Immature natural killer cell (primary cell): ENCODE measurements around the gene CCDC12. TPM values are rescaled to one million over a fixed set of nuclear protein-coding genes. Genes with fewer than 3 reads are reported as not detected.

Experiments
- DNase-seq, 3 donors: peaks; one replicate each; pipeline ENCODE4 v3.0.0; 2022; ENCODE audit warnings: mixed read lengths in 1 of 3
- H3K27ac Mint-ChIP-seq, 6 donors: one replicate each; pipeline ENCODE4 v1.8.0; 2020; ENCODE audit warnings: mixed read lengths in 6 of 6, mild to moderate bottlenecking in 5 of 6, inconsistent platforms in 4 of 6, moderate library complexity in 3 of 6
- H3K27me3 Mint-ChIP-seq, 3 donors: one replicate each; pipeline ENCODE4 v1.8.0; 2020 to 2021; ENCODE audit warnings: low read depth in 3 of 3, mild to moderate bottlenecking in 3 of 3, mixed read lengths in 3 of 3, moderate library complexity in 3 of 3, inconsistent platforms in 1 of 3
- H3K36me3 Mint-ChIP-seq, 3 donors: one replicate each; pipeline ENCODE4 v1.8.0; 2020; ENCODE audit warnings: mixed read lengths in 3 of 3, inconsistent platforms in 2 of 3, mild to moderate bottlenecking in 2 of 3
- H3K4me1 Mint-ChIP-seq, 2 donors: one replicate each; pipeline ENCODE4 v1.8.0; 2020; ENCODE audit warnings: inconsistent platforms in 2 of 2, mild to moderate bottlenecking in 2 of 2, mixed read lengths in 2 of 2, moderate library complexity in 1 of 2
- H3K4me3 Mint-ChIP-seq, 5 donors: one replicate each; pipeline ENCODE4 v1.8.0; 2020; ENCODE audit warnings: mild to moderate bottlenecking in 5 of 5, mixed read lengths in 5 of 5, inconsistent platforms in 3 of 5, moderate library complexity in 3 of 5
- H3K9me3 Mint-ChIP-seq, 6 donors: one replicate each; pipeline ENCODE4 v1.8.0; 2020; ENCODE audit warnings: mild to moderate bottlenecking in 6 of 6, mixed read lengths in 6 of 6, inconsistent platforms in 4 of 6, moderate library complexity in 3 of 6
- polyA plus RNA-seq, 3 donors: library from polyadenylated mRNA; unstranded; fragments of 300-500 nt; fragmentation: Illumina TruSeq; gene quantifications; one replicate each; pipeline ENCODE4 v1.2.3, GENCODE V29; 2021

CCDC12 gene
- polyA plus RNA-seq, 3 donors from 2014 or later, result 114 to 174 (median 129) TPM

DNA sequence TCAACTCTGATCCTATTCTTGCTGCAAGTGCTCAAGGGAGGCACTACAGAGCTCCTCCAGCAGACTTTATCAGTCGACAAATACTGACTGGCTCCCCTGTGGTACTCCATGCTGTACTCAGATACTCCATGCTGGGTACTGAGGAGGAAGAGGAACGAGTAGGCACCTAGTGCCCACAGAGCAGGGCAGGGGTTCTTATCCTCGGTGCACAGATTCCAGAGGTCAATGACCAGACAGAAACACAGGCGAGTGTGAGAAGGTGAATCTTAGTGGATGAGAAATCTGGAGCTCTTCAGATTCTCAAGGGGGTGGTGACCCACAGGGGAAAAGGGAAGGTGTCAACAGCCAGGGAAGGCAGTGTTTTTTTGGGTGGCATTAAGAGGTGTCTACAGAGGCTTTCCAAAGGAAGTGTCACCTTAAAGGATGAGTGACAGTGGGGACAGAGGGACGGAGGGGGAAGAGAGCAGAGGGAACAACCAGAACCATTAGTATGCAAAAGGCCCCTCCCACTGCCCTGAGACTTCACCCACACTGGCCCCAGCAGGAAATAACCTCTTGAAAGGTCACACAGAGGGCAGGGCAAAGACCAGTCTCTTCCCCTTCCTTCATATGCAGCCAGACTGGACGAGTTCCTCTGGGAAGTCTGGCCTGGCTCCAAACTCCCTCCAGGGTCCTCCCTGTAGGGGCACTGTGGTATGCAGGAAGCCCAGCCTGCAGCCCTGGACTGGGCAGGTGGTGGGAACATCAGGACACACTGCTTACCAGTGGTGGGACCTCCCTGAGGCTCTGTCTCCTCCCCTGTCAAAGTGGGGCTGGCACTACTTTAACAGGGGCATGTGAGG, 27.5 kb downstream of the CCDC12 start:
- H3K4me3 Mint-ChIP-seq, result peak overlapping the region; percentile 79 to 91 (median 84)
- H3K4me1 Mint-ChIP-seq, result peaks cover 99% of the 10 kb centered on the region in 2 donors
- peaks cover 13 to 29% (median 20%) of the 10 kb centered on the region in 3 donors for H3K27me3 Mint-ChIP-seq
- peak; percentile 37 to 53 (median 44) for DNase-seq
- H3K9me3 Mint-ChIP-seq, result peaks cover 0 to 2% (median 0%) of the 10 kb centered on the region in 6 donors
- H3K27ac Mint-ChIP-seq, result peak overlapping the region; percentile 99 to 100 (median 99)
- peaks cover 0 to 7% (median 0%) of the 10 kb centered on the region in 3 donors for H3K36me3 Mint-ChIP-seq

DNA sequence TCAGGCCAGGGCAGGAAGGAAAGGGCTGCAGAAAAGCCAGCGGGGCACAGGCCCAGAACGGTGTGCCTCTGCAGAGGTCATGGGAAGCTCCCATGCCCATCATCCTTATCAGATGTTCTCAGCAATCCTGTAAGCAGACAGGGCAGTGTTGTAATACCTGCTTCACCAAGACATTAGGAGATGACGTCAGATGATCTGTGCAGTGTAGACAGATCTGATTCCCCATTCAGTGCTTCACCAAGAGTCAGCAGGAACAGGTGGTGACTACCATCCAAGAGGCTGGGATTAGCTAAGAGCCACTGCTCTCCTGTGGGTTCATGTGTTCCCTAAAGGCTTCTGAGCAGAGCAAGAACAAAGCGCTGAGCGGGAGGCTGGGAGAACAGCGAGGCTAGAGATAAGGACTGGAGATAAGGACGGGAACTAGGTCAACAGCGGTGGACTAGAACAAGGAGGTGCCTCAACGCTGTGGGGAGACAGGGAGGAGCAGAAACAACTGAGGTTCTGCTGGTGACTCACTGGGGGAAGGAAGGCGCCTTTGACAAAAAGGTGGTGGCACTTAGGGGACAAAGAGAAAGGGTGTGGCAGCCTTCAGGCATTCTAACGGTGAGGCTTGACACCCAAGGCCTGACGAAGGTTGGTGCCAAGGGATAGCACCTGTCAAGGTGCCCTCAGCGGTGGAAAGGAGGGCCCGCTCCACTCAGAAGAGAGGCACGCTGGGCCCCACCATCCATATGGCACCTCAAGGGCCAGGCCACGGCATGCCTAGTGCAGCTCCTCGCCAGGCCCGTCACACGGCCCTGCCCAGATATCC, 28.4 kb downstream of the CCDC12 start:
- peaks cover 0 to 7% (median 0%) of the 10 kb centered on the region in 3 donors for H3K36me3 Mint-ChIP-seq
- H3K4me3 Mint-ChIP-seq, result peak overlapping the region; percentile 79 to 91 (median 84)
- H3K27ac Mint-ChIP-seq, result peak overlapping the region; percentile 99 to 100 (median 99)
- H3K9me3 Mint-ChIP-seq, result peaks cover 0 to 2% (median 0%) of the 10 kb centered on the region in 6 donors
- peak; percentile 75 to 81 (median 81) for DNase-seq
- H3K27me3 Mint-ChIP-seq, result peaks cover 15 to 33% (median 20%) of the 10 kb centered on the region in 3 donors
- H3K4me1 Mint-ChIP-seq, result peaks cover 99% of the 10 kb centered on the region in 2 donors

DNA sequence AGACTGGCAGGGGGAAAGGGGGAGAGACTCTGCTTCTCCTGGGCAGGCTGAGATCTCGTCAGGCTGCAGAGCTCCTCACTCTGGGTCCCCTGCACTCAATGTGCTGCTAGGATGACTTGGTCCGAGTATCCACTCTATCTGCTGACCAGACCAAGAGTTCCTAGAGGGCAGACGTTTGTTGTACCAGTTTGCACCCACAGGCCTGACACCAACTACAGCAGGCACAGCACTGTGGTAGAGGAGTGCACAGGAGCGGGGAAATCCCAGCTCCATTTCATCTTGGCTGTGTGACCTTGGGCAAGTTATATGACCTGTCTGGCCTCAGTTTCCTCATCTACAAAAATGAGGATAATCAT, 29.0 kb downstream of the CCDC12 start:
- no peak for DNase-seq
- peak overlapping the region; percentile 79 to 91 (median 84) for H3K4me3 Mint-ChIP-seq

DNA sequence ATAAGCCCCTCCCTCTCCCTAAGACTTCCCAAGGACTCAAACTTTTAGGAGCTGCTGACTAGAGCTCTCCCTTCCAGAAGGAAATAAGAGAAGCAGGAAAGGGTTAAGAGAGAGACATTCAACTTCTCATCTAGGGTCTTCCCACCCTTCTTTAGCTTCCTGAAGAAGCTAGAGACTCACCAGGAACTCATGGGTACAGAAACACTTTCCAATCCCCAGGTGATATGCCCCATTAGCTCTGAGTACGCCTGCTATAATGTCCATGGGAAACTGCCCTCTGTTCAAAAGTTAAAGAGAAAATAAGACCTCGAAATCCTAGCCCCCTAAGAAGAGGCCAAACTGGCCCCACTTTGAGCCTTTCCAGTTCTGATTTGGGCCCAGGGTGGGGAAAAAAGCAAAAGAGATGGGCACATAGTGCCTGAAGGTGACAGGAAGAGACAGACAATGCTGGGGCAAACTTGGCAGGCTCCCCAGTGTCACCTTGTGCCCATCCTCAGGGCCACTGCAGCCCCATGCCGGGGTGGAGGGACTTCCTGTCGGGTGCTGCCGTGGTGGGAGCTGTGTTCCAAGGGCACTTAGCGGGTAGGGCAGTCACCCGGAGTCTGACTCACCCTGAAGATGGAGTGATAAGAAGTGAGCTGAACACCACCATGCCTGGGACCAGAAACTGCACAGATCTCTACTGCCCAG, 29.5 kb downstream of the CCDC12 start:
- H3K4me3 Mint-ChIP-seq, result peak overlapping the region; percentile 79 to 91 (median 84)
- peaks cover 14 to 32% (median 16%) of the 10 kb centered on the region in 3 donors for H3K27me3 Mint-ChIP-seq
- peaks cover 99% of the 10 kb centered on the region in 2 donors for H3K4me1 Mint-ChIP-seq
- peaks cover 0 to 2% (median 0%) of the 10 kb centered on the region in 6 donors for H3K9me3 Mint-ChIP-seq
- H3K36me3 Mint-ChIP-seq, result peaks cover 0 to 7% (median 4%) of the 10 kb centered on the region in 3 donors
- peak; percentile 81 to 82 (median 81) for DNase-seq
- peak overlapping the region; percentile 99 to 100 (median 99) for H3K27ac Mint-ChIP-seq

More for the DNA sequence above, 29.0 kb downstream of the CCDC12 start:
- H3K27me3 Mint-ChIP-seq, result peaks cover 15 to 33% (median 20%) of the 10 kb centered on the region in 3 donors
- peaks cover 99% of the 10 kb centered on the region in 2 donors for H3K4me1 Mint-ChIP-seq
- peaks cover 0 to 7% (median 3%) of the 10 kb centered on the region in 3 donors for H3K36me3 Mint-ChIP-seq
- peaks cover 0 to 2% (median 0%) of the 10 kb centered on the region in 6 donors for H3K9me3 Mint-ChIP-seq
- peak overlapping the region; percentile 99 to 100 (median 99) for H3K27ac Mint-ChIP-seq

DNA sequence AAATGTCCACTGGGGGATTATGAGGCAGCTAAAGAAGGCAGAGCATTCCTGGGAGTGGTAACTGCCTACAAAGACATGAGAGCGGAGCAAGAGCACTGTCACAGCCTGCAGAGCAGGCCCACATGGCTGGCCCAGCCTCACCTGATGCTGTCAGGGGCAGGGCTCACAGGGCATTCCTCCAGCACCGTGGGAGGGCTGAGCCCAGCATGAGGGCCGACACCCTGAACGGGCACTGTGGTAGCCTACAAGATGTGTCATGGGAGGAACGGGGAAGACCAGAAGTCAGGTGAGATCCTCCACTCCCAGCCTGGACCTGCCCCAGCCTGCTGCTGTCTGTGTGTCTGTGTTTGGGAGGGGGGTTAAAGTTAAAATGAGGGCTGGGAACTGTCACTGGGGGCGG, 30.1 kb downstream of the CCDC12 start:
- Mint-ChIP-seq H3K27ac (peak overlapping the region; percentile 99 to 100 (median 99)), H3K4me1 (peaks cover 99% of the 10 kb centered on the region in 2 donors), H3K36me3 (peaks cover 0 to 7% (median 4%) of the 10 kb centered on the region in 3 donors), H3K9me3 (peaks cover 0 to 2% (median 0%) of the 10 kb centered on the region in 6 donors), H3K4me3 (peak overlapping the region; percentile 79 to 91 (median 84)), H3K27me3 (peaks cover 13 to 29% (median 13%) of the 10 kb centered on the region in 3 donors)
- DNase-seq, result no peak

DNA sequence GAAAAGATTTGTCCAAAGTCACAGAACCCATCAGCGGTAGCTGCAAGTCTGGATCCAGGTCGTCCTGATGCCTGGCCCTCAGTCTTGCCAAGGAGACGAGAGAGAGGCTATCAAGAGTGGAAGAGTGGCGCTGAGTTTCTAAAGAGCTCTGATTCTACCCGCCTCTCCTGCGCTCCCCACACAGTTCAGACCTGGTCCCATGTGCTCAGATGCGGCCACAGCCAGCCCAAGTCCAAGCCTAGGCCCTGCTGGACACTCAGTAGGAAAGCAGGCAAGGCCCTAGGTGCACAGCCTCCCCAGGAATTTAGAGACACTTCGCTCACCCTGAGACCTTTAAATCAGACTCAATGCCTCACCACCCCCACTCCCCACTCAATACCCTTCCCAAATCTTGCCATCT, 32.4 kb downstream of the CCDC12 start:
- Mint-ChIP-seq H3K27ac (peak overlapping the region; percentile 99 to 100 (median 99)), H3K4me3 (peak overlapping the region; percentile 21 to 91 (median 79)), H3K4me1 (peaks cover 94 to 96% of the 10 kb centered on the region in 2 donors), H3K36me3 (peaks cover 8 to 17% (median 9%) of the 10 kb centered on the region in 3 donors), H3K9me3 (no peaks in the 10 kb centered on the region), H3K27me3 (peaks cover 13 to 27% (median 14%) of the 10 kb centered on the region in 3 donors)
- DNase-seq, result no peak

DNA sequence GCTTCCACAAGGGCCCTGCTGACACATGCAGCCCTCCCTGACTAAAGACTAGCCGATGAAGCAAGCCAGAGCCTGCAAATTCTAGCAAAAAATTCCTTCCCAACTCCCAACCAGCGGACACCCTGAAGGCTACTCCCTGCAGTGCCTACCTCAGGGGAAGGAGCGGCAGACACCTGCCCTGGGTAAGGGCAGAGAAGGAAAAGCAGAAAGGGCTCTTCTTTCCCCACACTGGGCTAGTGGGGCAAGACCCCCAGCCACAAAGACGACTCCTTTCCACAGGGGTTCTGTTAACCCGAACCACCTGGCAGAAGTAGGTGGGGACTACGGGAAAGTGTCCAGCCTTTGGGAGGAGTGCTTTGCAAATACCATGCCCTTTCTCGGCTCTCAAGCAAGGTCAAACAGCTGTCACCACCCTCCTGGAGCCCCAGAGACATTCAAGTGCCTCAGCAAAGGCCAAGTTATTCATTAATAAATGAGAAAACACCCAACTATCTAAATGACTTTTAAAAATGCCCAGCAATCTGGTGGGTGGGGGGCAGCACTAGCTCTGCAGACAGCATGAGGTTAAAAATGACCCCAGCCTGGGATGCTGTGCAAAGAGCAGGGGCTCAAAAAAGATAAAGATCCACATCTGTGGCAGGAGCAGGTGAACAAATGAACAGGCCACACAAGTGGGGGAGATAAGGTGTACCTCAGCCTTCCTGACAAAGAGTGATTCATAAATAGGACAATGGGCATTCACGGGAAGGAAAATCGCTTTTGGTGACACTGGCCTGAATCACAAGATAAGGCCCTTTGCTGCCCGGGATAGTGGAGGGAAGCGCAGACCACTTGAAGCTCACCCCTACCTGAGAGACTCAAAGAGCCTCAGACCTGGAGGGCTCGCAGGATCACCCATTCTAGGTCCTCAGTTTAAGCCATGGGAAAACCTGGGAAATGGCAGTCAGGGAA, 33.0 kb downstream of the CCDC12 start:
- Mint-ChIP-seq H3K36me3 (peaks cover 12 to 22% (median 13%) of the 10 kb centered on the region in 3 donors), H3K9me3 (no peaks in the 10 kb centered on the region)
- no peak for DNase-seq

DNA sequence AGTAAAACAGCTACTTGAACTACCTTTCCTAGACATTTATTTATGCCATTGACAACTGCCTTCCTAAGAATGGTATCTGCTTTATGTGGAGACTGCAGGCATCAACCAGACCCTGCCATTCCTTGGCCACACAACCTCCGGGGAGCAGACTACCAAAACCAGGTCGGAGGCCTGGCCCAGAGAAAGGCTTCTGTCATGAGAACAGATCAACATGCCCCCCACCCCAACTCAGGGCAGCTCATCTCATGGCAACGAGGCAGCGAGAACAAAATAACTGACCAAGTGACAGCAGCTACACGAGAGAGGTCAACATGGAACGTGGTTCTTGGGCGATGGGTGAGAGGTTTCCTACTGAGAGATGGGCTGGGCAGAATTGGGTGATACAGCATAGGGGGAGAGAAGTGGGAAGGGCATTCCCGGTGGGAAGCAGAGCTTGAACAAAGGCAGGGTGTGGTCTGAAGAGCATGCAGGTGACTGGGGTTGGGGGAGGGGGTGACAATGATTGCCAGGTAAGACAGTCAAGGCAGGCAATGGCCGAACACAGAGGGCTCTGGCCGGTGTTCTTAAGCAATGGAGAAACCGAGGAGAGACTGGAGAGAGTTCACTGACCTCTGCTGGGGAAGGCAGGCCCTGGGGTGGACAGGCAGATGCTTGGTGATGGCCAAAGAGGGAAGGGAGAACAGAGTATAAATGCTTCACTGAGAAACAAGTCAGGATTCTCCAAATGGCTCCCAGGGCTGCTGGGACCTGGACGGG, 33.9 kb downstream of the CCDC12 start:
- peak overlapping the region in 3 of 5 donors; percentile 15 to 46 (median 21) for H3K4me3 Mint-ChIP-seq
- peaks cover 3 to 16% (median 9%) of the 10 kb centered on the region in 3 donors for H3K27me3 Mint-ChIP-seq
- DNase-seq, result no peak
- peak overlapping the region; percentile 44 to 100 (median 76) for H3K27ac Mint-ChIP-seq
- peaks cover 94 to 96% of the 10 kb centered on the region in 2 donors for H3K4me1 Mint-ChIP-seq
- H3K9me3 Mint-ChIP-seq, result no peaks in the 10 kb centered on the region
- H3K36me3 Mint-ChIP-seq, result peaks cover 12 to 29% (median 20%) of the 10 kb centered on the region in 3 donors

More for the DNA sequence above, 33.0 kb downstream of the CCDC12 start:
- H3K27ac Mint-ChIP-seq, result peak overlapping the region; percentile 99 to 100 (median 99)
- peaks cover 94 to 96% of the 10 kb centered on the region in 2 donors for H3K4me1 Mint-ChIP-seq
- H3K4me3 Mint-ChIP-seq, result peak overlapping the region in 1 of 5 donors; percentile 29
- peaks cover 6 to 22% (median 14%) of the 10 kb centered on the region in 3 donors for H3K27me3 Mint-ChIP-seq

DNA sequence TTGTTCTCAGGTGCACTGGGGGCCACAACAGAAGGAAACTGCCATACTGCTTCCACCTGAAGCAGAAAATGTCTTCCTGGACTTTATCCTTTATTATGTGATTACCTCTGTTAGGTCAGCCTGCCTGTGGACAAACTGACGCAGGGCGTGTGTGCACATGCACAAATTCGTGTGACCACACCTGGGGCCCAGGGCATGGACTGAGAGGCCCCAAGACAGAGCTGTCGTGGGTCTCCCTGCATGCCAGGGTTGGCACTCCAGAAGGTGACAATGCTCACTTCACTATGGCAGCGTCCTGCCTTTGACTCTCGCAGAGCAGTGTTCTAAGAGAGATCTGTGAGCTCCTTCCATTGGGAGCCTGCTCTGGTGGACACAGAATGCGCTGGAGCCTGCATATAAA, 34.5 kb downstream of the CCDC12 start:
- DNase-seq, result no peak
- Mint-ChIP-seq H3K36me3 (peaks cover 12 to 31% (median 22%) of the 10 kb centered on the region in 3 donors), H3K4me3 (no peak overlapping the region), H3K27ac (peak overlapping the region in 4 of 6 donors; percentile 75 to 100 (median 90)), H3K9me3 (no peaks in the 10 kb centered on the region), H3K4me1 (peaks cover 92 to 93% of the 10 kb centered on the region in 2 donors), H3K27me3 (peaks cover 2 to 11% (median 6%) of the 10 kb centered on the region in 3 donors)

DNA sequence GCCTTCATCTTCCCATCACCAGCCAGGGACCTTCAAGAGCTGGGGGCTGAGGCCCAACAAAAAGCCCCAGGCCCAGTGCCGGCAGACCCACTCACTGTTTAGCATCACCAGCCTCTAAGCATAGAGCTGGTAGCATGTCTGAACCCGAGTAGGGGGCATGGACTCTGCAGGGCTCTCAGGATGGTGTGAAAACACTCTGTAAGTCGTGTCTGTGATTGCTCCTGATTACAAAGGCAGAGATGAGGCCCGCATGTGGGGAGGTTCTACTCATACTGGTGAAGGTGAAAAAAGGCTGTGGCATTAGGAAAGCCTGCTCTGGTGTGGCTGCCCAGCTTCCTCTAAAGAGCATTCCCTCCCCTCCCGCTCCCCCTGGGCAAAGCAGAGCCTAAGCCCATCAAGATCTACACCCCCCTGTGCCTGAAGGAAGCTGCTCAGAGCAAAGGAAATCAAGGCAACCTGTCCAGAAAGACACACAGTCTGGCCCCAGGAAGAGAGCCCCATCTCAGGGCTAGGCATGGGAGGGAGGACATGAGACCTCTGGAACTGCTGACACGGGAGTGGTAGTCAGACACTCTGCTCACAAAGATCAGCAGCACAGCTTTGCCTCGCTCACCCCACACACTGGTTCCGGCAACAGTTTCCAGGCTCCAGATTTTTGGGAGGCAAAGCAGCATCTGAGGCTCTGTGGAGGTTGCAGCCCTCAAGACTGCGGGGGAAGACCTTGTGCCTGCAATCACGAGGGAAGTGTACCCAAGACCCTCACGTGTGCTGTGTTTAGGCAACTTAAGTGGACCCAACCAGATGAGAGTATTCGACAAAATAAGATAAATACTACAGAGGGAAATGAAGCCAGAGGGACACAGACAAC, 36.7 kb downstream of the CCDC12 start:
- H3K9me3 Mint-ChIP-seq, result no peaks in the 10 kb centered on the region
- H3K36me3 Mint-ChIP-seq, result peaks cover 21 to 40% (median 32%) of the 10 kb centered on the region in 3 donors
- peaks cover 81 to 85% of the 10 kb centered on the region in 2 donors for H3K4me1 Mint-ChIP-seq
- peak overlapping the region; percentile 89 to 98 (median 94) for H3K27ac Mint-ChIP-seq
- H3K27me3 Mint-ChIP-seq, result peaks cover 0 to 11% (median 3%) of the 10 kb centered on the region in 3 donors
- no peak for DNase-seq
- H3K4me3 Mint-ChIP-seq, result peak overlapping the region; percentile 44 to 81 (median 71)

DNA sequence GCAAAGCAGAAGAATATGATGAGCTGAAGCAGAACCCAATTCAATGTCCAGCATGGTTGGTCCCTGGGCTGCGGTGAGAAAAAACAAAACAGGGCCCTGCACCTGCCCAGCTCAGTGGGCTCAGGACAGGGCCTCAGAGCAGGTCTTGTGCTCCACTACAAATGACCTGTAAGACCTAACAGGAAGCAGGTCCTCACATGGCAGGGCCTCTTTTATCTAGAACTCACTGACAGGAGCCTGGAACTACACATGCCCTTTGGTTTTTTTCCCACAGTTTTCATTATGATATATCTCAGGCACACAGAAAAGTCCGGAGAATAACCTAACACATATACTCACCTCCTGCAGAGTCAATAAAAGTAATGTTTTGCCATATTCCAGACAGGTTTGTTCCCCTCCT, 38.4 kb downstream of the CCDC12 start:
- Mint-ChIP-seq H3K27ac (peak overlapping the region; percentile 87 to 98 (median 94)), H3K4me3 (peak overlapping the region; percentile 60 to 72 (median 68)), H3K36me3 (peaks cover 21 to 40% (median 29%) of the 10 kb centered on the region in 3 donors)

More for the DNA sequence above, 38.4 kb downstream of the CCDC12 start:
- peaks cover 0 to 7% (median 2%) of the 10 kb centered on the region in 3 donors for H3K27me3 Mint-ChIP-seq
- peaks cover 73 to 84% of the 10 kb centered on the region in 2 donors for H3K4me1 Mint-ChIP-seq
- no peaks in the 10 kb centered on the region for H3K9me3 Mint-ChIP-seq
- DNase-seq, result no peak
